MM.1S (cell line): ENCODE measurements around the gene INPP5J.

Experiments used
- DNase-seq: peaks from one replicate; pipeline ENCODE4 v3.0.0-alpha.2; 2015
- H2AFZ ChIP-seq: fragments of 300-600 bp; sonication (generic); 2 replicates; pipeline ENCODE4 v1.6.0; 2016; ENCODE audit warnings: antibody characterized with exemption, low read length
- H3F3A ChIP-seq: fragments of 300-600 bp; sonication (generic); 2 replicates; pipeline ENCODE4 v1.6.1; 2016; ENCODE audit warnings: mild to moderate bottlenecking, antibody characterized with exemption, low read length, moderate library complexity, mixed read lengths; ENCODE audit not compliant: insufficient read depth
- H3K27ac ChIP-seq: fragments of 300-600 bp; sonication (generic); 2 replicates; pipeline ENCODE4 v1.5.1; 2016; ENCODE audit warnings: mild to moderate bottlenecking, low read length
- H3K27me3 ChIP-seq: fragments of 300-600 bp; sonication (generic); replicated peaks from 2 replicates; pipeline ENCODE4 v1.6.0; 2016; ENCODE audit warnings: low read length; ENCODE audit not compliant: insufficient read depth
- H3K36me3 ChIP-seq: fragments of 300-600 bp; sonication (generic); replicated peaks from 2 replicates; pipeline ENCODE4 v1.6.1; 2016; ENCODE audit warnings: mild to moderate bottlenecking, low read length, mixed read lengths; ENCODE audit not compliant: insufficient read depth
- H3K4me1 ChIP-seq: fragments of 300-600 bp; sonication (generic); 2 replicates; pipeline ENCODE4 v1.6.1; 2016; ENCODE audit warnings: low read length, mixed read lengths
- H3K4me2 ChIP-seq: fragments of 300-600 bp; sonication (generic); 2 replicates; pipeline ENCODE4 v1.6.0; 2016; ENCODE audit warnings: low read depth, low read length
- H3K4me3 ChIP-seq: fragments of 300-600 bp; sonication (generic); 2 replicates; pipeline ENCODE4 v1.5.1; 2016; ENCODE audit warnings: low read length, mixed read lengths
- H3K79me2 ChIP-seq: fragments of 300-600 bp; sonication (generic); 2 replicates; pipeline ENCODE4 v1.6.1; 2016; ENCODE audit warnings: mixed run types, low read length, mixed read lengths
- H3K9ac ChIP-seq: fragments of 300-600 bp; sonication (generic); 2 replicates; pipeline ENCODE4 v1.6.1; 2016; ENCODE audit warnings: low read length, mixed read lengths
- H3K9me2 ChIP-seq: fragments of 300-600 bp; sonication (generic); replicated peaks from 2 replicates; pipeline ENCODE4 v1.6.1; 2016; ENCODE audit warnings: mild to moderate bottlenecking, low read length, mixed read lengths; ENCODE audit not compliant: insufficient read depth
- H3K9me3 ChIP-seq: fragments of 300-600 bp; sonication (generic); replicated peaks from 2 replicates; pipeline ENCODE4 v1.6.1; 2016; ENCODE audit warnings: mild to moderate bottlenecking, low read length, mixed read lengths; ENCODE audit not compliant: insufficient read depth
- H4K20me1 ChIP-seq: fragments of 300-600 bp; sonication (generic); 2 replicates; pipeline ENCODE4 v1.6.1; 2016; ENCODE audit warnings: mild to moderate bottlenecking, low read length, moderate library complexity, mixed read lengths; ENCODE audit not compliant: insufficient read depth
- CTCF ChIP-seq: fragments of 300-600 bp; sonication (generic); IDR thresholded peaks from 2 replicates; pipeline ENCODE4 v1.5.1; 2016; ENCODE audit warnings: antibody characterized with exemption, low read length, mixed read lengths
- EZH2 ChIP-seq: fragments of 300-600 bp; sonication (generic); optimal IDR thresholded peaks from 2 replicates; pipeline ENCODE3; 2017; ENCODE audit warnings: low read depth, mild to moderate bottlenecking, antibody characterized with exemption, low read length, mixed read lengths
- EZH2phosphoT487 ChIP-seq: fragments of 300-600 bp; sonication (generic); IDR thresholded peaks from 2 replicates; pipeline ENCODE4 v1.6.1; 2018; ENCODE audit warnings: antibody characterized with exemption, low read length

The INPP5J gene

GRCh38 chr22:31124811-31125465 lies 2.2 kb downstream of the INPP5J start:
- Histone ChIP-seq H3K4me3 (no peak overlapping the region), H3K27me3 (peaks cover 16% of the 10 kb centered on the region), H3K79me2 (no peaks in the 10 kb centered on the region), H3F3A (no peaks in the 10 kb centered on the region), H4K20me1 (no peaks in the 10 kb centered on the region), H3K27ac (no peak overlapping the region), H3K4me1 (no peaks in the 10 kb centered on the region), H3K36me3 (no peaks in the 10 kb centered on the region), H3K9me3 (no peaks in the 10 kb centered on the region), H3K4me2 (no peak overlapping the region), H3K9ac (no peak overlapping the region), H3K9me2 (no peaks in the 10 kb centered on the region), H2AFZ (no peak overlapping the region)
- TF ChIP-seq EZH2 (no peak), CTCF (no peak), EZH2phosphoT487 (no peak)
- DNase-seq = no peak

- Histone ChIP-seq H4K20me1 (no peaks in the 10 kb centered on the region), H3K4me2 (no peak overlapping the region), H3K27ac (no peak overlapping the region), H3K4me1 (no peaks in the 10 kb centered on the region), H2AFZ (no peak overlapping the region), H3K79me2 (no peaks in the 10 kb centered on the region), H3K9me2 (no peaks in the 10 kb centered on the region), H3K36me3 (no peaks in the 10 kb centered on the region), H3K9ac (no peak overlapping the region), H3K9me3 (no peaks in the 10 kb centered on the region), H3F3A (no peaks in the 10 kb centered on the region), H3K4me3 (no peak overlapping the region), H3K27me3 (peaks cover 16% of the 10 kb centered on the region)
- DNase-seq = no peak
- TF ChIP-seq EZH2 = no peak
- TF ChIP-seq CTCF = no peak
- TF ChIP-seq EZH2phosphoT487 = no peak
Measured at GRCh38 chr22:31125521-31126117, 2.9 kb downstream of the INPP5J start.

- Histone ChIP-seq H3K4me3 (no peak overlapping the region), H3K79me2 (no peaks in the 10 kb centered on the region), H3K4me2 (no peak overlapping the region), H4K20me1 (no peaks in the 10 kb centered on the region), H3K9ac (no peak overlapping the region), H3F3A (no peaks in the 10 kb centered on the region), H3K4me1 (no peaks in the 10 kb centered on the region), H2AFZ (no peak overlapping the region), H3K9me3 (no peaks in the 10 kb centered on the region), H3K27ac (no peak overlapping the region), H3K27me3 (peaks cover 16% of the 10 kb centered on the region), H3K9me2 (no peaks in the 10 kb centered on the region), H3K36me3 (no peaks in the 10 kb centered on the region)
- TF ChIP-seq CTCF = no peak
- no peak for TF ChIP-seq EZH2
- TF ChIP-seq EZH2phosphoT487 = no peak
- no peak for DNase-seq
Measured at GRCh38 chr22:31126128-31126868, 3.5 kb downstream of the INPP5J start.
